ENCODE results near the gene HMX2. TPM values are rescaled to one million over a fixed set of nuclear protein-coding genes. Genes with fewer than 3 reads are reported as not detected.

Gene HMX2
- total RNA-seq, 1 donor = not detected

DNA sequence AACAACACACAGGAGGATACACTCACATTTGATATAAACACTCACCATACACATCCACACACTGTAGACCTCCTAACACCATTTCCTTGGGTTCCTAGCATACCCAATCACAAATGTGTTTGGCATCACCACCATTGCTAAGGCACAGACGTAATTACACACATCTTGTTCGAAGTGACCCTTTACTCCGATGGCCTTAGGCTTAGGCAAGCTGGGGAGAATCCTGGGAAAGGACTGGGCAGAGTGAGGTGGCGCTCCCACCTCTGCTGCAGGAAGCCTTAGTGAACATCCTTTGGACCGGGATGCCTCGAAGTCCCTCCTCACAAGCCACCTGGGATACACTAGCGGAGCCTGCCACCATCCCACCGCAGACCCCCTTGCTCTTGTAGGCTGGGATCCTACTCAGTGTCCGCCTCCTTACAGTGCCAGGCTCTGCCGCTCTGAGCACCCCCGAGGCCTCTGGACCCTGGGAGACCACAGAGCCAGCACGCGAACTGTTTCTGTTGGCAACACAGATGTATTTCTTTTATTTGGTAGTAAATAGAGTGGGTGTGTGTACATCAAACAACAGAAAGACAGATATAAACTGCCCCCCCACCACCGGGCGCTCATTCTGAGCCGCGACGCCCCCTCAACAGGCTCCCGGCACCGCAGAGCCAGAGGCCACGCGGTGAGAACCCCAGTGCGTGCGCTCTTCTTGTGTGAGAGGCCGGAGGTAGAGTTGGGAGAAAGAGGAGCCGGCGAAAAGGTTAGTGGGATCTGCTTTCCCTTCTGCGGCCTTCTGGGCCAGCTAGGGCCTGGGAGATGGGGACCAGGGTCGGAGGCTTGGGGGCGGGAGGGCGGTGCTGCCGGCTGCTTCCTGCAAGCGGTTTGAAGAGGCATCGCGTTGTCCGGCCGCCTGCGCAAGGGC lies 5.9 kb upstream of the HMX2 start:
- Histone ChIP-seq H4K20me1 (ENCODE audit: insufficient read depth, low read length) (peaks cover 2% of the 10 kb centered on the region), H3K9me3 (ENCODE audit: low read depth, low read length) (no peaks in the 10 kb centered on the region), H3K27me3 (ENCODE audit: insufficient read depth, low read length) (peaks cover 99% of the 10 kb centered on the region), H3K4me3 (ENCODE audit: insufficient read depth, low read length) (no peak overlapping the region), H3K27ac (ENCODE audit: low read depth, low read length) (no peak overlapping the region), H3K79me2 (ENCODE audit: insufficient read depth, low read length) (no peaks in the 10 kb centered on the region), H3K4me2 (ENCODE audit: insufficient read depth, low read length) (no peak overlapping the region), H2AFZ (ENCODE audit: low read length) (no peak overlapping the region), H3K36me3 (ENCODE audit: insufficient read depth, low read length) (no peaks in the 10 kb centered on the region), H3K4me1 (ENCODE audit: insufficient read depth, low read length) (no peaks in the 10 kb centered on the region)
- TF ChIP-seq, protein P1, sequence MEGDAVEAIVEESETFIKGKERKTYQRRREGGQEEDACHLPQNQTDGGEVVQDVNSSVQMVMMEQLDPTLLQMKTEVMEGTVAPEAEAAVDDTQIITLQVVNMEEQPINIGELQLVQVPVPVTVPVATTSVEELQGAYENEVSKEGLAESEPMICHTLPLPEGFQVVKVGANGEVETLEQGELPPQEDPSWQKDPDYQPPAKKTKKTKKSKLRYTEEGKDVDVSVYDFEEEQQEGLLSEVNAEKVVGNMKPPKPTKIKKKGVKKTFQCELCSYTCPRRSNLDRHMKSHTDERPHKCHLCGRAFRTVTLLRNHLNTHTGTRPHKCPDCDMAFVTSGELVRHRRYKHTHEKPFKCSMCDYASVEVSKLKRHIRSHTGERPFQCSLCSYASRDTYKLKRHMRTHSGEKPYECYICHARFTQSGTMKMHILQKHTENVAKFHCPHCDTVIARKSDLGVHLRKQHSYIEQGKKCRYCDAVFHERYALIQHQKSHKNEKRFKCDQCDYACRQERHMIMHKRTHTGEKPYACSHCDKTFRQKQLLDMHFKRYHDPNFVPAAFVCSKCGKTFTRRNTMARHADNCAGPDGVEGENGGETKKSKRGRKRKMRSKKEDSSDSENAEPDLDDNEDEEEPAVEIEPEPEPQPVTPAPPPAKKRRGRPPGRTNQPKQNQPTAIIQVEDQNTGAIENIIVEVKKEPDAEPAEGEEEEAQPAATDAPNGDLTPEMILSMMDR (IDR thresholded peaks at IDR 0.05; ENCODE audit: extremely low read depth, low read depth, low read length) = no peak
- no peak for DNase-seq (ENCODE audit: insufficient read length, low spot score, missing footprints)

DNA sequence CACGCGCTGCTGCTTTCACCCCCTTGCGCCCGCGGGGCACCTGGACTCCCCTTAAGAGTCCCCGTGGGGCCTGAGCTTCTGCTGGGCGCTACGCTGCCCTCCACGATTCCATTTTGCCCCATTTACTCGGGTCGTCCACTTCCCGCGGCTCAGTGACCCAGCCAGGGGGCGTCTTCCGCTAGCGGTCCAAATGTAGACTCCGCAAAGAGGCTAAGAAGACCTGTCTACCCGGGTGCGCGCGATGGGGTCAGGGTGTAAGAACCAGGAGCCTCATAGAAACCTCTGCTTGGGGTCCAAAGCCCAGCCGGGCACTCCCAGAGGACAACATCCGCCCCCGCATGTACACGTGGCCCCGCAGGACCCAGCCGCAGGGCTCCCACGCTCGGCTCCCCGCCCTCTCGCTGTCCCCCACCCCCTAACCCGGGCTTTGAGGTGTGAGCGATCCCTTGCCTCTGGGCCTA lies 5.2 kb upstream of the HMX2 start:
- H3K4me3 ChIP-seq (ENCODE audit: insufficient read depth, low read length) = no peak overlapping the region
- H3K4me2 ChIP-seq (ENCODE audit: insufficient read depth, low read length) = no peak overlapping the region
- TF ChIP-seq, protein P1 (IDR thresholded peaks at IDR 0.05; ENCODE audit: extremely low read depth, low read depth, low read length) = no peak
- peaks cover 2% of the 10 kb centered on the region for H4K20me1 ChIP-seq (ENCODE audit: insufficient read depth, low read length)
- no peaks in the 10 kb centered on the region for H3K4me1 ChIP-seq (ENCODE audit: insufficient read depth, low read length)
- H2AFZ ChIP-seq (ENCODE audit: low read length) = no peak overlapping the region
- no peaks in the 10 kb centered on the region for H3K79me2 ChIP-seq (ENCODE audit: insufficient read depth, low read length)
- H3K36me3 ChIP-seq (ENCODE audit: insufficient read depth, low read length) = no peaks in the 10 kb centered on the region
- H3K27me3 ChIP-seq (ENCODE audit: insufficient read depth, low read length) = peaks cover 99% of the 10 kb centered on the region
- peak; percentile 64 for DNase-seq (ENCODE audit: insufficient read length, low spot score, missing footprints)
- no peak overlapping the region for H3K27ac ChIP-seq (ENCODE audit: low read depth, low read length)
- no peaks in the 10 kb centered on the region for H3K9me3 ChIP-seq (ENCODE audit: low read depth, low read length)

DNA sequence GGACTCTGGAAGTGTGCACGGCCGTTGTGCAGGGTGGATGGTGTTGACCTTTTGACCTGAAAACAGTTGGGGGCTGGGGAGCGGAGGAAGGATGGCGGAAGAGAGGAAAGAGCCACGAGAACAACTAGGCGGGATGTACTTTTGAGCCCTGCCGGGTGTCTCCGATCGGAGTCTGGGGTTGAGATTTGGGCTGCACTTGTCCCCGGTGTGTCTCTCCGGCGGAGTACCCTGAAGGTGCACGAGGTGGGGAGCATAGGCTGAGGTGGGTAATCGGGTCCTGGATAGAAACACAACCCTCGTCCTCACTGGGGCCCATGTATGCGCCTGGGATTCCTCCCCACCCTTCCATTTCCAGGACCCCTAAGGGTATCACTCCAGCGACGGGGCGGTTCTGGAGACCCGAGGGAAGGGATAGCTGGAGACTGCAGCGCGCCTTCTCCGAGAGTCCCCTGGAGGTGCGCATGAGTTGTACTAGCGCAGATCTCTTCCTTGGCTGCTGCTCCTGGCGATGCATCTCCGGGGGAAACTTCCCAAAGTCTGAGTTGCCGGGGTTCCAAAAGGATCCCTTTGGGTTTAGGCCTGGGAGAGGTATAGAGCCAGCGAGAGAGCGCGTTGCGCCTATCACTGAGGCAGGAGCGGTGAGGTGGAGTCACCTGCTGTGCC lies 4.6 kb upstream of the HMX2 start:
- Histone ChIP-seq H3K9me3 (ENCODE audit: low read depth, low read length) (no peaks in the 10 kb centered on the region), H3K27ac (ENCODE audit: low read depth, low read length) (no peak overlapping the region), H3K4me1 (ENCODE audit: insufficient read depth, low read length) (no peaks in the 10 kb centered on the region), H4K20me1 (ENCODE audit: insufficient read depth, low read length) (peaks cover 2% of the 10 kb centered on the region), H3K27me3 (ENCODE audit: insufficient read depth, low read length) (peaks cover 99% of the 10 kb centered on the region), H3K4me3 (ENCODE audit: insufficient read depth, low read length) (no peak overlapping the region), H2AFZ (ENCODE audit: low read length) (no peak overlapping the region), H3K36me3 (ENCODE audit: insufficient read depth, low read length) (no peaks in the 10 kb centered on the region), H3K4me2 (ENCODE audit: insufficient read depth, low read length) (no peak overlapping the region), H3K79me2 (ENCODE audit: insufficient read depth, low read length) (no peaks in the 10 kb centered on the region)
- TF ChIP-seq, protein P1 (IDR thresholded peaks at IDR 0.05; ENCODE audit: extremely low read depth, low read depth, low read length) = no peak
- peak; percentile 79 for DNase-seq (ENCODE audit: insufficient read length, low spot score, missing footprints)

DNA sequence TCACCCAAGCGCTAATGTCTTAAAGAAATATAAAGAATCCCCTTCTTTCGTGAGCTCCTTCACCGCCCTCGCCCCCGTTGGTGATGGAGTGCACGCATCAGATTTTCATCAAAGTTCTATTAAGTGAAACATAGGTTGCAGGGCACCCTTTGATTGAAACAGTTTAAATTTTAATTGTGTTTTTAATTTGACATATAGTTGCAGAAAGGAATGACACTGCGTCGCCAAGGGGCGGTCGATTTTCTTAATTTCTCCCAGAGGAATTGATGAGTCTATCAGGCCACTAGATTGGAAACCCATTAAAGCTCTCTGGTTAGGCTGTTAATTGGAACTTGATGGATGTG lies 4.1 kb upstream of the HMX2 start:
- Histone ChIP-seq H3K79me2 (ENCODE audit: insufficient read depth, low read length) (no peaks in the 10 kb centered on the region), H3K9me3 (ENCODE audit: low read depth, low read length) (no peaks in the 10 kb centered on the region), H3K27ac (ENCODE audit: low read depth, low read length) (no peak overlapping the region), H3K4me1 (ENCODE audit: insufficient read depth, low read length) (no peaks in the 10 kb centered on the region), H2AFZ (ENCODE audit: low read length) (no peak overlapping the region), H3K4me3 (ENCODE audit: insufficient read depth, low read length) (no peak overlapping the region), H3K27me3 (ENCODE audit: insufficient read depth, low read length) (peaks cover 99% of the 10 kb centered on the region), H4K20me1 (ENCODE audit: insufficient read depth, low read length) (peaks cover 2% of the 10 kb centered on the region), H3K36me3 (ENCODE audit: insufficient read depth, low read length) (no peaks in the 10 kb centered on the region), H3K4me2 (ENCODE audit: insufficient read depth, low read length) (no peak overlapping the region)
- DNase-seq (ENCODE audit: insufficient read length, low spot score, missing footprints) = no peak
- TF ChIP-seq, protein P1 (IDR thresholded peaks at IDR 0.05; ENCODE audit: extremely low read depth, low read depth, low read length) = no peak
